WTC11 (cell line): Measurements from ENCODE around the gene LIFR.

ENCODE experiments used
- ATF3 ChIP-seq: sonication (generic); formaldehyde crosslinking; conservative IDR thresholded peaks from 2 replicates; pipeline ENCODE4 v1.8.1; 2022; ENCODE audit warnings: mild to moderate bottlenecking, missing genetic modification reagents
- CTCF ChIP-seq: fragments of 200-600 bp; IDR thresholded peaks from 2 replicates; pipeline ENCODE4 v1.8.0; 2022; ENCODE audit warnings: antibody characterized with exemption
- KAT7 ChIP-seq: sonication (generic); formaldehyde crosslinking; IDR thresholded peaks from 2 replicates; pipeline ENCODE4 v1.8.1; 2023; ENCODE audit warnings: missing genetic modification reagents, mild to moderate bottlenecking, borderline replicate concordance
- ZNF121 ChIP-seq: sonication (generic); formaldehyde crosslinking; IDR thresholded peaks from 2 replicates; pipeline ENCODE4 v1.8.0; 2023; ENCODE audit warnings: missing genetic modification reagents

- TF ChIP-seq KAT7 (no peak), ATF3 (CRISPR knock-in tag) (no peak), CTCF (no peak), ZNF121 (CRISPR knock-in tag) (no peak)
These were observed 22.9 kb downstream of the LIFR start for GRCh38 chr5:38533286-38534155.
